H9 (cell line): ENCODE results near the gene PPP1R14C. TPM values are rescaled to one million over a fixed set of nuclear protein-coding genes. Genes with fewer than 3 reads are reported as not detected.

ENCODE experiments used
- DNase-seq: peaks from one replicate; pipeline ENCODE4 v3.0.0-alpha.2; 2017
- H2AFZ ChIP-seq: one replicate; pipeline ENCODE4 v1.6.1; 2013; ENCODE audit warnings: mild to moderate bottlenecking, low read length, control low read depth, moderate library complexity
- H2AK5ac ChIP-seq: 2 replicates; pipeline ENCODE4 v1.6.1; 2013; ENCODE audit warnings: low read length, control low read depth, mixed read lengths; ENCODE audit not compliant: insufficient read length
- H2BK120ac ChIP-seq: one replicate; pipeline ENCODE4 v1.6.1; 2013; ENCODE audit warnings: low read depth, mild to moderate bottlenecking, low read length, control low read depth, inconsistent platforms; ENCODE audit not compliant: poor library complexity, severe bottlenecking
- H2BK12ac ChIP-seq: 2 replicates; pipeline ENCODE4 v1.6.1; 2013; ENCODE audit warnings: low read length, control low read depth, mixed read lengths, low read depth; ENCODE audit not compliant: insufficient read length
- H2BK15ac ChIP-seq: 2 replicates; pipeline ENCODE4 v1.6.1; 2013; ENCODE audit warnings: low read depth, low read length, control low read depth
- H2BK20ac ChIP-seq: one replicate; pipeline ENCODE4 v1.6.1; 2013; ENCODE audit warnings: low read depth, mild to moderate bottlenecking, low read length, control low read depth, inconsistent platforms; ENCODE audit not compliant: poor library complexity, severe bottlenecking
- H2BK5ac ChIP-seq: 2 replicates; pipeline ENCODE4 v1.6.1; 2013; ENCODE audit warnings: low read length, control low read depth, mixed read lengths; ENCODE audit not compliant: insufficient read length
- H3K14ac ChIP-seq: 2 replicates; pipeline ENCODE4 v1.6.1; 2013; ENCODE audit warnings: low read length, control low read depth; ENCODE audit not compliant: insufficient read depth
- H3K18ac ChIP-seq: 2 replicates; pipeline ENCODE4 v1.6.1; 2013; ENCODE audit warnings: low read depth, mild to moderate bottlenecking, mixed read lengths, low read length, control low read depth; ENCODE audit not compliant: insufficient read length
- H3K23ac ChIP-seq: 2 replicates; pipeline ENCODE4 v1.6.1; 2013; ENCODE audit warnings: low read length, control low read depth, mixed read lengths, low read depth; ENCODE audit not compliant: insufficient read length
- H3K23me2 ChIP-seq: 2 replicates; pipeline ENCODE4 v1.6.1; 2013; ENCODE audit warnings: low read depth, mild to moderate bottlenecking, mixed read lengths, low read length, control low read depth; ENCODE audit not compliant: insufficient read length, poor library complexity, severe bottlenecking
- H3K27ac ChIP-seq: 2 replicates; pipeline ENCODE4 v1.5.1; 2013; ENCODE audit warnings: low read length, control low read depth, mixed read lengths, low read depth; ENCODE audit not compliant: insufficient read length
- H3K27me3 ChIP-seq: 2 replicates; pipeline ENCODE4 v1.6.1; 2013; ENCODE audit warnings: low read length, control low read depth, inconsistent platforms; ENCODE audit not compliant: insufficient read depth
- H3K4ac ChIP-seq: 2 replicates; pipeline ENCODE4 v1.6.1; 2013; ENCODE audit warnings: low read depth, mild to moderate bottlenecking, control low read depth, inconsistent platforms, low read length, moderate library complexity
- H3K4me1 ChIP-seq: 2 replicates; pipeline ENCODE4 v1.6.1; 2013; ENCODE audit warnings: low read length, control low read depth, inconsistent platforms; ENCODE audit not compliant: insufficient read depth
- H3K4me2 ChIP-seq: 2 replicates; pipeline ENCODE4 v1.6.1; 2013; ENCODE audit warnings: low read length, control low read depth, mixed read lengths; ENCODE audit not compliant: insufficient read length, insufficient read depth
- H3K56ac ChIP-seq: 2 replicates; pipeline ENCODE4 v1.6.1; 2013; ENCODE audit warnings: low read depth, mild to moderate bottlenecking, mixed read lengths, low read length, control low read depth; ENCODE audit not compliant: insufficient read length
- H3K79me1 ChIP-seq: 2 replicates; pipeline ENCODE4 v1.6.1; 2013; ENCODE audit warnings: low read depth, mild to moderate bottlenecking, moderate library complexity, low read length, control low read depth, inconsistent platforms; ENCODE audit not compliant: insufficient read depth, poor library complexity, severe bottlenecking
- H3K79me2 ChIP-seq: 2 replicates; pipeline ENCODE4 v1.6.1; 2013; ENCODE audit warnings: low read length, control low read depth, inconsistent platforms; ENCODE audit not compliant: insufficient read depth
- H3K9ac ChIP-seq: 2 replicates; pipeline ENCODE4 v1.6.1; 2013; ENCODE audit warnings: low read length, control low read depth, mixed read lengths; ENCODE audit not compliant: insufficient read length; ENCODE audit errors: extremely low read depth
- H3K9me3 ChIP-seq: one replicate; pipeline ENCODE4 v1.6.1; 2013; ENCODE audit warnings: low read depth, low read length, inconsistent platforms; ENCODE audit not compliant: control insufficient read depth
- H3T11ph ChIP-seq: one replicate; pipeline ENCODE4 v1.6.1; 2013; ENCODE audit warnings: mild to moderate bottlenecking, low read length, control low read depth, inconsistent platforms
- H4K20me1 ChIP-seq: one replicate; pipeline ENCODE4 v1.6.1; 2013; ENCODE audit not compliant: control insufficient read depth, insufficient read length, insufficient read depth
- H4K5ac ChIP-seq: 2 replicates; pipeline ENCODE4 v1.6.1; 2013; ENCODE audit warnings: low read depth, mild to moderate bottlenecking, mixed read lengths, low read length, control low read depth; ENCODE audit not compliant: insufficient read length
- H4K8ac ChIP-seq: replicated peaks from 2 replicates; pipeline ENCODE4 v1.6.1; 2013; ENCODE audit warnings: low read length, control low read depth, mixed read lengths, low read depth; ENCODE audit not compliant: insufficient read length
- H4K91ac ChIP-seq: 2 replicates; pipeline ENCODE4 v1.6.1; 2013; ENCODE audit warnings: low read depth, mild to moderate bottlenecking, moderate library complexity, mixed read lengths, low read length, control low read depth; ENCODE audit not compliant: insufficient read length
- H3K27ac Mint-ChIP-seq, 3 experiments: 2 replicates in 2 of 3; 3 replicates in 1 of 3; pipeline ENCODE4 v1.8.0; 2020 to 2021; ENCODE audit warnings: mixed read lengths in 3 of 3, mild to moderate bottlenecking in 1 of 3, moderate library complexity in 1 of 3
- H3K27me3 Mint-ChIP-seq: 2 replicates; pipeline ENCODE4 v1.8.0; 2021; ENCODE audit warnings: low read depth, mild to moderate bottlenecking, moderate library complexity, mixed read lengths
- H3K36me3 Mint-ChIP-seq, 3 experiments: 2 replicates in 2 of 3; 3 replicates in 1 of 3; pipeline ENCODE4 v1.8.0; 2020 to 2021; ENCODE audit warnings: low read depth in 3 of 3, mixed read lengths in 3 of 3; ENCODE audit not compliant: insufficient read depth in 1 of 3
- H3K4me1 Mint-ChIP-seq, 2 experiments: 2 replicates each; pipeline ENCODE4 v1.8.0; 2020; ENCODE audit warnings: mixed read lengths in 2 of 2
- H3K4me3 Mint-ChIP-seq, 2 experiments: 2 replicates in 1 of 2; 3 replicates in 1 of 2; pipeline ENCODE4 v1.8.0; 2020 to 2021; ENCODE audit warnings: mild to moderate bottlenecking in 2 of 2, mixed read lengths in 2 of 2, moderate library complexity in 1 of 2
- H3K9me3 Mint-ChIP-seq, 2 experiments: 2 replicates in 1 of 2; 3 replicates in 1 of 2; pipeline ENCODE4 v1.8.0; 2020; ENCODE audit warnings: mild to moderate bottlenecking in 2 of 2, mixed read lengths in 2 of 2, moderate library complexity in 1 of 2
- CTCF ChIP-seq: fragments of 200-600 bp; sonication (generic); conservative IDR thresholded peaks from 3 replicates; pipeline ENCODE4 v1.8.0; 2021; ENCODE audit warnings: antibody characterized with exemption, mild to moderate bottlenecking
- WGBS: extraction: QIAGEN DNeasy Blood & Tissue Kit; methylation state at CpG from one replicate; pipeline ENCODE4 v1.1.7; 2013; ENCODE audit warnings: missing lambda C conversion rate, low lambda C conversion rate, mixed read lengths; ENCODE audit not compliant: insufficient read length; ENCODE audit errors: extremely low coverage; 5-methylcytosine and 5-hydroxymethylcytosine counted together
- total RNA-seq: library from RNA; stranded (reverse); gene quantifications from 2 replicates; pipeline ENCODE4 v1.2.1, GENCODE V29; 2021

The PPP1R14C gene
- total RNA-seq, 1 experiment from 2014 or later: 0.37 TPM

DNA sequence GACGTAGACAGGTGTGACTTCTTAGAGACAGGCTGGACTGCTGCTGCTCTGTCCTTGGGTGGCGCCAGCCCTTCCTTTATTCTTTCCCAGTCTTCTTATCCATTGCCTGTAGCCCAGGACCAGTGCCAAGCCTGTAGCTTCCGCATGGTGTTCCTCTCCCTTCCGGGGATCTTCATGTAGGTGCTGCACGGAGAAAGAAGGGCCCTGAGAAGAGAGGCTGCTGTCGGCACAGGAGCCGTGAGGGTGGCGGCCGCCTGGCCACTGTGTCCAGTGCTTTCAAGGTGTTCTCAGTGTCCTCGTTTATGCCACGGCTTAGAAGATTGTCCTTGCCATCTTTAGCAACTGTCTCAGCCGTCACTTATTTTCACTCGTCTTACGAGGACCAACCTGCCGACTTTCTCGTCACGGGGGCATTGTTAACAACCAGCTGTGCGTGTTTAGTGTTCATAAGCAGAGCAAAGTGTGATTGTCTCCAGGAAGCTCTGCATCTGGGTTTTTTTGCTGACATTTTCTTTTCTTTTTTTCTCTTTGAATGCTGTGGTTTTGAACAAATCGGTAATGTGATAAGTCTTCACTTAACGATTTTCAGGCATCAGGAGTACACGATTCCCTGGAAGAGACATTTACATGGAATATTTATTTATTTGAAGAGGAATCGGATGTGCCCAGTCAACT, 61.2 kb downstream of the PPP1R14C start:
- Histone ChIP-seq H3K4me1 (no peaks in the 10 kb centered on the region), H2BK120ac (no peak overlapping the region), H4K5ac (no peak overlapping the region), H3K27me3 (no peaks in the 10 kb centered on the region), H3K23me2 (no peaks in the 10 kb centered on the region), H3K79me2 (no peaks in the 10 kb centered on the region), H4K8ac (no peak overlapping the region), H3K4me2 (no peak overlapping the region), H3K9ac (no peak overlapping the region), H3K79me1 (no peaks in the 10 kb centered on the region), H2BK5ac (no peak overlapping the region), H3T11ph (no peak overlapping the region), H3K4ac (no peak overlapping the region), H3K27ac (no peak overlapping the region), H2BK12ac (no peak overlapping the region), H2AFZ (no peak overlapping the region), H2BK15ac (no peak overlapping the region), H2AK5ac (no peak overlapping the region), H3K56ac (no peak overlapping the region), H4K91ac (no peak overlapping the region), H3K9me3 (no peaks in the 10 kb centered on the region), H3K14ac (no peak overlapping the region), H2BK20ac (no peak overlapping the region), H3K18ac (no peak overlapping the region), H4K20me1 (no peaks in the 10 kb centered on the region), H3K23ac (no peak overlapping the region)
- Mint-ChIP-seq H3K4me3 (no peak overlapping the region), H3K9me3 (peaks cover 0 to 2% of the 10 kb centered on the region in 2 experiments; a peak in 2 of 5 replicates), H3K4me1 (peaks cover 6 to 8% of the 10 kb centered on the region in 2 experiments; a peak in 3 of 4 replicates), H3K27me3 (peaks cover 9% of the 10 kb centered on the region), H3K27ac (no peak overlapping the region), H3K36me3 (no peaks in the 10 kb centered on the region)
- WGBS: no CpG with 5 or more reads among the region's 22 CpGs
- no peak for DNase-seq
- TF ChIP-seq CTCF: no peak
